Jurkat, Clone E6-1 (cell line): ENCODE measurements around the gene ARHGAP12.
"Not testable (repeated sequence)": the region's sequence is repeated elsewhere in the genome, so short reads cannot be mapped to it uniquely, and the experiment has no call there.

Experiments
- DNase-seq: peaks from one replicate; pipeline ENCODE4 v3.0.0-alpha.2; 2011; ENCODE audit warnings: low read depth, low spot score
- H3K4me3 ChIP-seq: 2 replicates; pipeline ENCODE4 v1.5.1; 2011; ENCODE audit warnings: mild to moderate bottlenecking, low read length, control low read depth, moderate library complexity

ARHGAP12 gene

GRCh38 chr10:31799181-31799580 lies 129.4 kb downstream of the ARHGAP12 start:
- no peak for DNase-seq
- H3K4me3 ChIP-seq: no peak overlapping the region

GRCh38 chr10:31792745-31793144 lies 135.9 kb downstream of the ARHGAP12 start:
- H3K4me3 ChIP-seq: no peak overlapping the region
- DNase-seq: no peak

- DNase-seq: no peak
Measured at GRCh38 chr10:31789555-31789954, 139.1 kb downstream of the ARHGAP12 start.

GRCh38 chr10:31782701-31783100 lies 145.9 kb downstream of the ARHGAP12 start:
- DNase-seq: no peak
- no peak overlapping the region for H3K4me3 ChIP-seq

More at GRCh38 chr10:31789555-31789954, 139.1 kb downstream of the ARHGAP12 start:
- no peak overlapping the region for H3K4me3 ChIP-seq

GRCh38 chr10:31780717-31781116 lies 147.9 kb downstream of the ARHGAP12 start:
- H3K4me3 ChIP-seq: no peak overlapping the region
- DNase-seq: no peak

- no peak overlapping the region for H3K4me3 ChIP-seq
- DNase-seq: no peak
Measured at GRCh38 chr10:31778627-31779026, 150.0 kb downstream of the ARHGAP12 start.

- H3K4me3 ChIP-seq: no peak overlapping the region
Measured at GRCh38 chr10:31776159-31776558, 152.5 kb downstream of the ARHGAP12 start.

GRCh38 chr10:31774928-31775650 lies 153.5 kb downstream of the ARHGAP12 start:
- no peak for DNase-seq
- no peak overlapping the region for H3K4me3 ChIP-seq

More at GRCh38 chr10:31776159-31776558, 152.5 kb downstream of the ARHGAP12 start:
- DNase-seq: no peak

GRCh38 chr10:31774299-31774900 lies 154.2 kb downstream of the ARHGAP12 start:
- DNase-seq: no peak
- no peak overlapping the region for H3K4me3 ChIP-seq

- no peak overlapping the region for H3K4me3 ChIP-seq
- no peak for DNase-seq
Measured at GRCh38 chr10:31773749-31774298, 154.8 kb downstream of the ARHGAP12 start.

GRCh38 chr10:31771331-31771831 lies 157.2 kb downstream of the ARHGAP12 start:
- H3K4me3 ChIP-seq: no peak overlapping the region
- no peak for DNase-seq

GRCh38 chr10:31770307-31770902 lies 158.2 kb downstream of the ARHGAP12 start:
- DNase-seq: peak; percentile 19
- H3K4me3 ChIP-seq: no peak overlapping the region

- H3K4me3 ChIP-seq: no peak overlapping the region
- no peak for DNase-seq
Measured at GRCh38 chr10:31769564-31769963, 159.1 kb downstream of the ARHGAP12 start.

- not testable (repeated sequence) for DNase-seq, H3K4me3 ChIP-seq
Measured at GRCh38 chr10:31768935-31769334, 159.7 kb downstream of the ARHGAP12 start.

- no peak overlapping the region for H3K4me3 ChIP-seq
- DNase-seq: no peak
Measured at GRCh38 chr10:31768467-31768866, 160.2 kb downstream of the ARHGAP12 start.

- H3K4me3 ChIP-seq: no peak overlapping the region
- DNase-seq: no peak
Measured at GRCh38 chr10:31765541-31765940, 163.1 kb downstream of the ARHGAP12 start.

- DNase-seq: no peak
- no peak overlapping the region for H3K4me3 ChIP-seq
Measured at GRCh38 chr10:31762316-31762715, 166.3 kb downstream of the ARHGAP12 start.

GRCh38 chr10:31761156-31761555 lies 167.5 kb downstream of the ARHGAP12 start:
- no peak for DNase-seq
- H3K4me3 ChIP-seq: no peak overlapping the region

GRCh38 chr10:31760674-31761081 lies 168.0 kb downstream of the ARHGAP12 start:
- H3K4me3 ChIP-seq: peak overlapping the region; percentile 52
- no peak for DNase-seq
